ENCODE data around the gene TMSB15C.
"Not testable (repeated sequence)": the region's sequence is repeated elsewhere in the genome, so short reads cannot be mapped to it uniquely, and the experiment has no call there.

TMSB15C gene

GRCh38 chrX:104075778-104076445 is at the start of gene TMSB15C:
Gene TMSB15C (minus strand): TSS chrX:104076236.
- H3K36me3 ChIP-seq (ENCODE audit: control insufficient read depth, insufficient read depth, low read length); H3K27me3 ChIP-seq (ENCODE audit: control insufficient read depth, insufficient read depth, low read length); H3K9me3 ChIP-seq (ENCODE audit: control insufficient read depth, low read length); H3K9ac ChIP-seq (ENCODE audit: low read length); H3K4me1 ChIP-seq (ENCODE audit: control insufficient read depth, insufficient read depth, low read length); H3K4me3 ChIP-seq (ENCODE audit: low read length): not testable (repeated sequence)

GRCh38 chrX:104122829-104123228 is 46.8 kb upstream of the TMSB15C start:
- no peaks in the 10 kb centered on the region for H3K9me3 ChIP-seq (ENCODE audit: control insufficient read depth, low read length)
- no peaks in the 10 kb centered on the region for H3K36me3 ChIP-seq (ENCODE audit: control insufficient read depth, insufficient read depth, low read length)
- H3K9ac ChIP-seq (ENCODE audit: low read length), result no peak overlapping the region
- H3K4me3 ChIP-seq (ENCODE audit: low read length), result no peak overlapping the region
- no peaks in the 10 kb centered on the region for H3K4me1 ChIP-seq (ENCODE audit: control insufficient read depth, insufficient read depth, low read length)
- H3K27me3 ChIP-seq (ENCODE audit: control insufficient read depth, insufficient read depth, low read length), result no peaks in the 10 kb centered on the region

GRCh38 chrX:104118765-104119164 is 42.7 kb upstream of the TMSB15C start:
- Histone ChIP-seq H3K9ac (ENCODE audit: low read length) (no peak overlapping the region), H3K27me3 (ENCODE audit: control insufficient read depth, insufficient read depth, low read length) (no peaks in the 10 kb centered on the region), H3K9me3 (ENCODE audit: control insufficient read depth, low read length) (no peaks in the 10 kb centered on the region), H3K4me1 (ENCODE audit: control insufficient read depth, insufficient read depth, low read length) (no peaks in the 10 kb centered on the region), H3K4me3 (ENCODE audit: low read length) (no peak overlapping the region), H3K36me3 (ENCODE audit: control insufficient read depth, insufficient read depth, low read length) (no peaks in the 10 kb centered on the region)

GRCh38 chrX:104117759-104118158 is 41.7 kb upstream of the TMSB15C start:
- Histone ChIP-seq H3K4me1 (ENCODE audit: control insufficient read depth, insufficient read depth, low read length) (no peaks in the 10 kb centered on the region), H3K4me3 (ENCODE audit: low read length) (no peak overlapping the region), H3K27me3 (ENCODE audit: control insufficient read depth, insufficient read depth, low read length) (no peaks in the 10 kb centered on the region), H3K9me3 (ENCODE audit: control insufficient read depth, low read length) (no peaks in the 10 kb centered on the region), H3K36me3 (ENCODE audit: control insufficient read depth, insufficient read depth, low read length) (no peaks in the 10 kb centered on the region), H3K9ac (ENCODE audit: low read length) (no peak overlapping the region)

GRCh38 chrX:104113222-104113965 is 37.4 kb upstream of the TMSB15C start:
- Histone ChIP-seq H3K9ac (ENCODE audit: low read length) (no peak overlapping the region), H3K9me3 (ENCODE audit: control insufficient read depth, low read length) (no peaks in the 10 kb centered on the region), H3K36me3 (ENCODE audit: control insufficient read depth, insufficient read depth, low read length) (no peaks in the 10 kb centered on the region), H3K27me3 (ENCODE audit: control insufficient read depth, insufficient read depth, low read length) (peaks cover 11% of the 10 kb centered on the region), H3K4me1 (ENCODE audit: control insufficient read depth, insufficient read depth, low read length) (no peaks in the 10 kb centered on the region), H3K4me3 (ENCODE audit: low read length) (no peak overlapping the region)

- Histone ChIP-seq H3K9me3 (ENCODE audit: control insufficient read depth, low read length) (no peaks in the 10 kb centered on the region), H3K27me3 (ENCODE audit: control insufficient read depth, insufficient read depth, low read length) (peaks cover 11% of the 10 kb centered on the region)
These were observed 36.4 kb upstream of the TMSB15C start, which contains the start of gene ZCCHC18 for GRCh38 chrX:104112326-104112951. Gene ZCCHC18 (plus strand): TSS chrX:104112523. CDS start chrX:104114112, 1,589 bp downstream.

GRCh38 chrX:104110491-104111240 is 34.6 kb upstream of the TMSB15C start:
- peaks cover 11% of the 10 kb centered on the region for H3K27me3 ChIP-seq (ENCODE audit: control insufficient read depth, insufficient read depth, low read length)
- H3K4me1 ChIP-seq (ENCODE audit: control insufficient read depth, insufficient read depth, low read length); H3K9ac ChIP-seq (ENCODE audit: low read length); H3K9me3 ChIP-seq (ENCODE audit: control insufficient read depth, low read length); H3K36me3 ChIP-seq (ENCODE audit: control insufficient read depth, insufficient read depth, low read length); H3K4me3 ChIP-seq (ENCODE audit: low read length): not testable (repeated sequence)

More at GRCh38 chrX:104112326-104112951, 36.4 kb upstream of the TMSB15C start, which contains the start of gene ZCCHC18:
- H3K36me3 ChIP-seq (ENCODE audit: control insufficient read depth, insufficient read depth, low read length), result no peaks in the 10 kb centered on the region
- H3K9ac ChIP-seq (ENCODE audit: low read length), result peak within 1 kb of the TSS; percentile 50
- H3K4me3 ChIP-seq (ENCODE audit: low read length), result peak within 1 kb of the TSS; percentile 36
- H3K4me1 ChIP-seq (ENCODE audit: control insufficient read depth, insufficient read depth, low read length), result no peaks in the 10 kb centered on the region

- Histone ChIP-seq H3K4me3 (ENCODE audit: low read length) (no peak overlapping the region), H3K27me3 (ENCODE audit: control insufficient read depth, insufficient read depth, low read length) (peaks cover 11% of the 10 kb centered on the region), H3K9me3 (ENCODE audit: control insufficient read depth, low read length) (no peaks in the 10 kb centered on the region), H3K9ac (ENCODE audit: low read length) (no peak overlapping the region), H3K36me3 (ENCODE audit: control insufficient read depth, insufficient read depth, low read length) (no peaks in the 10 kb centered on the region), H3K4me1 (ENCODE audit: control insufficient read depth, insufficient read depth, low read length) (no peaks in the 10 kb centered on the region)
These were observed 32.9 kb upstream of the TMSB15C start for GRCh38 chrX:104108955-104109354.

- H3K4me3 ChIP-seq (ENCODE audit: low read length), result no peak overlapping the region
- no peaks in the 10 kb centered on the region for H3K27me3 ChIP-seq (ENCODE audit: control insufficient read depth, insufficient read depth, low read length)
- H3K4me1 ChIP-seq (ENCODE audit: control insufficient read depth, insufficient read depth, low read length), result no peaks in the 10 kb centered on the region
- H3K36me3 ChIP-seq (ENCODE audit: control insufficient read depth, insufficient read depth, low read length), result no peaks in the 10 kb centered on the region
- no peak overlapping the region for H3K9ac ChIP-seq (ENCODE audit: low read length)
- no peaks in the 10 kb centered on the region for H3K9me3 ChIP-seq (ENCODE audit: control insufficient read depth, low read length)
These were observed 29.6 kb upstream of the TMSB15C start for GRCh38 chrX:104105330-104106262.

GRCh38 chrX:104104676-104105075 is 28.6 kb upstream of the TMSB15C start:
- H3K36me3 ChIP-seq (ENCODE audit: control insufficient read depth, insufficient read depth, low read length), result no peaks in the 10 kb centered on the region
- H3K27me3 ChIP-seq (ENCODE audit: control insufficient read depth, insufficient read depth, low read length), result no peaks in the 10 kb centered on the region
- H3K4me3 ChIP-seq (ENCODE audit: low read length), result no peak overlapping the region
- H3K4me1 ChIP-seq (ENCODE audit: control insufficient read depth, insufficient read depth, low read length), result no peaks in the 10 kb centered on the region
- no peaks in the 10 kb centered on the region for H3K9me3 ChIP-seq (ENCODE audit: control insufficient read depth, low read length)
- no peak overlapping the region for H3K9ac ChIP-seq (ENCODE audit: low read length)

- H3K4me3 ChIP-seq (ENCODE audit: low read length), result no peak overlapping the region
- H3K4me1 ChIP-seq (ENCODE audit: control insufficient read depth, insufficient read depth, low read length), result no peaks in the 10 kb centered on the region
- H3K27me3 ChIP-seq (ENCODE audit: control insufficient read depth, insufficient read depth, low read length), result no peaks in the 10 kb centered on the region
- H3K36me3 ChIP-seq (ENCODE audit: control insufficient read depth, insufficient read depth, low read length), result no peaks in the 10 kb centered on the region
- H3K9ac ChIP-seq (ENCODE audit: low read length), result no peak overlapping the region
- H3K9me3 ChIP-seq (ENCODE audit: control insufficient read depth, low read length), result no peaks in the 10 kb centered on the region
These were observed 22.9 kb upstream of the TMSB15C start for GRCh38 chrX:104098919-104099318.

All from mucosa of stomach (tissue), 1 donor.